Liver (tissue), 9 donors: ENCODE data around the gene MSI2. TPM values are rescaled to one million over a fixed set of nuclear protein-coding genes. Genes with fewer than 3 reads are reported as not detected.

ENCODE experiments used
- DNase-seq: peaks from one replicate; pipeline ENCODE4 v3.0.0-alpha.2; 2017; ENCODE audit warnings: low spot score
- H3K27ac ChIP-seq, 2 donors: one replicate each; pipeline ENCODE4 v1.7.0; 2013; ENCODE audit warnings: inconsistent platforms in 2 of 2, low read length in 2 of 2, control low read depth in 1 of 2, low read depth in 1 of 2, mild to moderate bottlenecking in 1 of 2
- H3K27me3 ChIP-seq, 4 donors: one replicate each; pipeline versions ENCODE4 v1.6.1 to v1.7.0; 2013; ENCODE audit warnings: low read length in 3 of 4, inconsistent platforms in 1 of 4, mild to moderate bottlenecking in 1 of 4, moderate library complexity in 1 of 4; ENCODE audit not compliant: control insufficient read depth in 4 of 4, insufficient read depth in 4 of 4
- H3K36me3 ChIP-seq, 4 donors: one replicate each; pipeline versions ENCODE4 v1.6.1 to v1.7.0; 2013; ENCODE audit warnings: low read length in 3 of 4, mild to moderate bottlenecking in 3 of 4, low read depth in 1 of 4, moderate library complexity in 1 of 4; ENCODE audit not compliant: control insufficient read depth in 4 of 4, insufficient read depth in 3 of 4
- H3K4me1 ChIP-seq, 4 donors: one replicate each; pipeline versions ENCODE4 v1.6.1 to v1.7.0; 2013; ENCODE audit warnings: low read length in 3 of 4, mild to moderate bottlenecking in 3 of 4, moderate library complexity in 1 of 4; ENCODE audit not compliant: control insufficient read depth in 4 of 4, insufficient read depth in 4 of 4
- H3K4me3 ChIP-seq, 3 donors: one replicate each; pipeline versions ENCODE4 v1.6.1 to v1.7.0; 2013; ENCODE audit warnings: low read length in 3 of 3, control low read depth in 1 of 3, low read depth in 1 of 3, mild to moderate bottlenecking in 1 of 3
- H3K9ac ChIP-seq, 2 donors: one replicate each; pipeline ENCODE4 v1.7.0; 2013; ENCODE audit warnings: low read length in 2 of 2, mild to moderate bottlenecking in 2 of 2, moderate library complexity in 2 of 2, control low read depth in 1 of 2, low read depth in 1 of 2
- H3K9me3 ChIP-seq, 4 donors: one replicate each; pipeline versions ENCODE4 v1.6.1 to v1.7.0; 2013; ENCODE audit warnings: low read length in 3 of 4; ENCODE audit not compliant: control insufficient read depth in 4 of 4
- ATF3 ChIP-seq: IDR thresholded peaks from 2 replicates; pipeline ENCODE4 v1.6.1; 2016; ENCODE audit warnings: antibody characterized with exemption
- CTCF ChIP-seq: fragments of 150-350 bp; IDR thresholded peaks from 2 replicates; pipeline ENCODE4 v1.5.1; 2017; ENCODE audit warnings: improper control_type of control experiment, low read depth, low read length; ENCODE audit not compliant: missing input control
- EGR1 ChIP-seq, 2 donors: IDR thresholded peaks; 2 replicates each; pipeline ENCODE4 v1.6.1; 2016 to 2018; ENCODE audit warnings: antibody characterized with exemption in 2 of 2, low read depth in 2 of 2
- FOXA1 ChIP-seq: IDR thresholded peaks from 2 replicates; pipeline ENCODE4 v1.6.1; 2016; ENCODE audit warnings: antibody characterized with exemption
- GABPA ChIP-seq, 2 donors: IDR thresholded peaks in 1 of 2; conservative IDR thresholded peaks in 1 of 2; 2 replicates each; pipeline ENCODE4 v1.6.1; 2016; ENCODE audit warnings: antibody characterized with exemption in 2 of 2, mild to moderate bottlenecking in 1 of 2, moderate library complexity in 1 of 2
- HNF4A ChIP-seq, 2 donors: conservative IDR thresholded peaks; 2 replicates each; pipeline ENCODE4 v1.6.1; 2016; ENCODE audit warnings: antibody characterized with exemption in 2 of 2, mild to moderate bottlenecking in 2 of 2
- HNF4G ChIP-seq: IDR thresholded peaks from 2 replicates; pipeline ENCODE4 v1.6.1; 2016; ENCODE audit warnings: antibody characterized with exemption
- MAX ChIP-seq: IDR thresholded peaks from 2 replicates; pipeline ENCODE4 v1.6.1; 2016; ENCODE audit warnings: antibody characterized with exemption
- NR2F2 ChIP-seq: IDR thresholded peaks from 2 replicates; pipeline ENCODE4 v1.6.1; 2016; ENCODE audit warnings: antibody characterized with exemption
- REST ChIP-seq: IDR thresholded peaks from 2 replicates; pipeline ENCODE4 v1.6.1; 2016; ENCODE audit warnings: antibody characterized with exemption, mild to moderate bottlenecking
- RXRA ChIP-seq, 2 donors: IDR thresholded peaks; 2 replicates each; pipeline ENCODE4 v1.6.1; 2017 to 2018; ENCODE audit warnings: antibody characterized with exemption in 2 of 2, mild to moderate bottlenecking in 1 of 2
- SP1 ChIP-seq: IDR thresholded peaks from 2 replicates; pipeline ENCODE4 v1.6.1; 2018; ENCODE audit warnings: antibody characterized with exemption, mild to moderate bottlenecking
- ZBTB33 ChIP-seq: IDR thresholded peaks from 2 replicates; pipeline ENCODE4 v1.6.1; 2016; ENCODE audit warnings: antibody characterized with exemption
- WGBS: extraction: QIAGEN DNeasy Blood & Tissue Kit; methylation state at CpG from one replicate; pipeline ENCODE4 v1.1.7; 2013; 5-methylcytosine and 5-hydroxymethylcytosine counted together
- polyA plus RNA-seq, 2 donors: library from polyadenylated mRNA; stranded (reverse) in 1 of 2; unstranded in 1 of 2; fragments of 200-250 nt in 1 of 2; fragments of >200 nt in 1 of 2; fragmentation: Nextera tagmentation in 1 of 2; extraction: Ambion mirVana in 1 of 2; gene quantifications; one replicate each; pipeline versions ENCODE4 v1.2.1 to v1.2.3, GENCODE V29; 2013 to 2015
- total RNA-seq, 2 donors: library from RNA; depleted of rRNA; stranded (reverse); fragments of >200 nt; gene quantifications; one replicate each; pipeline ENCODE4 v1.2.3, GENCODE V29; 2014
- donor health status: healthy.
- donor health status: healthy.
- donor health status: healthy.
- donor health status: healthy.
- donor health status: healthy.

The MSI2 gene
- total and polyA plus RNA-seq, 4 donors = 5.7 to 15.6 (median 9.2) TPM

GRCh38 chr17:57388131-57388725 is 131.9 kb downstream of the MSI2 start:
- DNase-seq = no peak
- no peak overlapping the region for H3K9ac ChIP-seq
- peaks cover 2 to 8% (median 4%) of the 10 kb centered on the region in 4 donors for H3K9me3 ChIP-seq
- 92% methylated on average over 5 of the region's 5 CpGs for WGBS
- no peaks in the 10 kb centered on the region for H3K4me1 ChIP-seq
- no peak for TF ChIP-seq RXRA (IDR thresholded peaks at IDR 0.05)
- TF ChIP-seq HNF4A (conservative IDR thresholded peaks at IDR 0.05) = no peak
- no peak for TF ChIP-seq ATF3
- no peak for TF ChIP-seq FOXA1
- no peak for TF ChIP-seq NR2F2
- TF ChIP-seq REST = no peak
- TF ChIP-seq CTCF = no peak
- TF ChIP-seq MAX = no peak
- no peaks in the 10 kb centered on the region for H3K36me3 ChIP-seq
- no peaks in the 10 kb centered on the region for H3K27me3 ChIP-seq
- H3K4me3 ChIP-seq = no peak overlapping the region
- no peak overlapping the region for H3K27ac ChIP-seq

- Histone ChIP-seq H3K27me3 (no peaks in the 10 kb centered on the region), H3K36me3 (no peaks in the 10 kb centered on the region), H3K9me3 (peaks cover 2 to 4% (median 3%) of the 10 kb centered on the region in 4 donors), H3K4me3 (no peak overlapping the region), H3K4me1 (no peaks in the 10 kb centered on the region), H3K27ac (no peak overlapping the region), H3K9ac (no peak overlapping the region)
- no peak for DNase-seq
- no peak for TF ChIP-seq FOXA1
- 49% methylated on average over 2 of the region's 2 CpGs for WGBS
These were observed 133.2 kb downstream of the MSI2 start for GRCh38 chr17:57389473-57389872.

- WGBS = 94% methylated on average over 11 of the region's 11 CpGs
- H3K4me1 ChIP-seq = no peaks in the 10 kb centered on the region
- peaks cover 0 to 4% (median 2%) of the 10 kb centered on the region in 4 donors for H3K9me3 ChIP-seq
- no peak overlapping the region for H3K4me3 ChIP-seq
- H3K27ac ChIP-seq = no peak overlapping the region
- no peak for DNase-seq
- H3K9ac ChIP-seq = no peak overlapping the region
- H3K27me3 ChIP-seq = no peaks in the 10 kb centered on the region
- H3K36me3 ChIP-seq = no peaks in the 10 kb centered on the region
- TF ChIP-seq EGR1 (IDR thresholded peaks at IDR 0.05; ENCODE audit: low read depth in 2 of 2) = no peak
- no peak for TF ChIP-seq HNF4G
- no peak for TF ChIP-seq SP1
- no peak for TF ChIP-seq GABPA (IDR thresholded peaks at IDR 0.05 in 1 of 2, conservative IDR thresholded peaks at IDR 0.05 in 1 of 2)
- no peak for TF ChIP-seq REST
- TF ChIP-seq ZBTB33 = no peak
- TF ChIP-seq NR2F2 = no peak
- no peak for TF ChIP-seq MAX
- no peak for TF ChIP-seq FOXA1
- no peak for TF ChIP-seq RXRA (IDR thresholded peaks at IDR 0.05)
These were observed 134.9 kb downstream of the MSI2 start for GRCh38 chr17:57391076-57391825.
